ENCODE data around the gene KCNK7. TPM values are rescaled to one million over a fixed set of nuclear protein-coding genes. Genes with fewer than 3 reads are reported as not detected.

Gene KCNK7
- 0.21 to 1.4 TPM (median 0.57 TPM) in 5 replicates for total RNA-seq (2022; extraction: Qiagen RNA extraction; ENCODE audit: low read depth)

GRCh38 chr11:65595543-65596281 lies at the start of gene KCNK7:
TSS of gene KCNK7 (minus strand) at chr11:65595800. CDS start at chr11:65595772, 28 bp downstream.

GRCh38 chr11:65637794-65638419 lies 42.3 kb upstream of the KCNK7 start, which contains the start of gene SIPA1:
TSS of gene SIPA1 (plus strand) at chr11:65638101. CDS start at chr11:65640922, 2,821 bp downstream.

GRCh38 chr11:65615229-65615949 lies 19.8 kb upstream of the KCNK7 start, which contains the start of gene PCNX3:
TSS of gene PCNX3 (plus strand) at chr11:65615776. CDS start at chr11:65616312, 536 bp downstream.

GRCh38 chr11:65575568-65576231 lies 19.9 kb downstream of the KCNK7 start, which contains the start of gene EHBP1L1:
TSS of gene EHBP1L1 (plus strand) at chr11:65576053. CDS start at chr11:65576303, 250 bp downstream.

GRCh38 chr11:65572356-65573051 lies 23.1 kb downstream of the KCNK7 start, which contains the start of gene FAM89B:
TSS of gene FAM89B (plus strand) at chr11:65572538. CDS start at chr11:65572670, 132 bp downstream.

GRCh38 chr11:65569973-65570918 lies 25.4 kb downstream of the KCNK7 start, which contains the start of gene ZNRD2:
TSS of gene ZNRD2 (plus strand) at chr11:65570477. CDS start at chr11:65570492, 15 bp downstream.

GRCh38 chr11:65558002-65558929 lies 37.3 kb downstream of the KCNK7 start, which contains the start of gene LTBP3:
TSS of gene LTBP3 (minus strand) at chr11:65558359. CDS start at chr11:65557959, 400 bp downstream.

Other genes starting within 250 kb of the KCNK7 start
- gene TIGD3, start 241.0 kb downstream of the KCNK7 start, total RNA-seq (2022; extraction: Qiagen RNA extraction; ENCODE audit: low read depth), result 0.58 to 1.2 TPM (median 0.86 TPM) in 5 replicates
- 9.8 to 12.9 TPM (median 10.9 TPM) in 5 replicates for gene SLC25A45, start 213.2 kb downstream of the KCNK7 start, total RNA-seq (2022; extraction: Qiagen RNA extraction; ENCODE audit: low read depth)
- 38.6 to 57.7 TPM (median 48.3 TPM) in 5 replicates for gene FRMD8, start 209.2 kb downstream of the KCNK7 start, total RNA-seq (2022; extraction: Qiagen RNA extraction; ENCODE audit: low read depth)
- gene NEAT1, start 173.0 kb downstream of the KCNK7 start, total RNA-seq (2022; extraction: Qiagen RNA extraction; ENCODE audit: low read depth), result 119 to 272 TPM (median 214 TPM) in 5 replicates
- gene MALAT1, start 96.8 kb downstream of the KCNK7 start, total RNA-seq (2022; extraction: Qiagen RNA extraction; ENCODE audit: low read depth), result 26.0 to 79.2 TPM (median 71.5 TPM) in 5 replicates
- 41.8 to 64.0 TPM (median 60.8 TPM) in 5 replicates for gene SCYL1, start 70.7 kb downstream of the KCNK7 start, total RNA-seq (2022; extraction: Qiagen RNA extraction; ENCODE audit: low read depth)
- gene LTBP3, start 37.4 kb downstream of the KCNK7 start, total RNA-seq (2022; extraction: Qiagen RNA extraction; ENCODE audit: low read depth), result 89.5 to 139 TPM (median 115 TPM) in 5 replicates
- 68.9 to 82.1 TPM (median 80.4 TPM) in 5 replicates for gene ZNRD2, start 25.3 kb downstream of the KCNK7 start, total RNA-seq (2022; extraction: Qiagen RNA extraction; ENCODE audit: low read depth)
- 27.5 to 57.1 TPM (median 48.3 TPM) in 5 replicates for gene FAM89B, start 23.3 kb downstream of the KCNK7 start, total RNA-seq (2022; extraction: Qiagen RNA extraction; ENCODE audit: low read depth)
- 26.8 to 46.1 TPM (median 41.0 TPM) in 5 replicates for gene EHBP1L1, start 19.7 kb downstream of the KCNK7 start, total RNA-seq (2022; extraction: Qiagen RNA extraction; ENCODE audit: low read depth)
- gene MAP3K11, start 18.4 kb upstream of the KCNK7 start, total RNA-seq (2022; extraction: Qiagen RNA extraction; ENCODE audit: low read depth), result 37.5 to 55.8 TPM (median 50.4 TPM) in 5 replicates
- gene PCNX3, start 20.0 kb upstream of the KCNK7 start, total RNA-seq (2022; extraction: Qiagen RNA extraction; ENCODE audit: low read depth), result 24.0 to 39.4 TPM (median 33.5 TPM) in 5 replicates
- gene SIPA1, start 42.3 kb upstream of the KCNK7 start, total RNA-seq (2022; extraction: Qiagen RNA extraction; ENCODE audit: low read depth), result 9.2 to 21.6 TPM (median 19.1 TPM) in 5 replicates
- 68.9 to 82.9 TPM (median 82.0 TPM) in 5 replicates for gene RELA, start 67.1 kb upstream of the KCNK7 start, total RNA-seq (2022; extraction: Qiagen RNA extraction; ENCODE audit: low read depth)
- gene KAT5, start 116.5 kb upstream of the KCNK7 start, total RNA-seq (2022; extraction: Qiagen RNA extraction; ENCODE audit: low read depth), result 41.0 to 55.2 TPM (median 52.3 TPM) in 5 replicates
- 29.2 to 51.2 TPM (median 48.8 TPM) in 5 replicates for gene RNASEH2C, start 125.0 kb upstream of the KCNK7 start, total RNA-seq (2022; extraction: Qiagen RNA extraction; ENCODE audit: low read depth)
- gene AP5B1, start 185.2 kb upstream of the KCNK7 start, total RNA-seq (2022; extraction: Qiagen RNA extraction; ENCODE audit: low read depth), result 7.8 to 13.4 TPM (median 10.6 TPM) in 5 replicates
- gene OVOL1, start 191.3 kb upstream of the KCNK7 start, total RNA-seq (2022; extraction: Qiagen RNA extraction; ENCODE audit: low read depth), result 0.06 to 0.10 TPM (median 0.07 TPM) in 3 of 5 replicates, not detected in the others
- gene SNX32, start 238.2 kb upstream of the KCNK7 start, total RNA-seq (2022; extraction: Qiagen RNA extraction; ENCODE audit: low read depth), result 0.07 TPM in 1 of 5 replicates, not detected in the others

Measured in A549 treated with RU486 at 1 μM for 4 hours (cell line).